PFSK-1 (cell line): ENCODE measurements around the gene SV2C.

Experiments
- FOXP2 ChIP-seq: optimal IDR thresholded peaks from 2 replicates; pipeline ENCODE3; 2011; ENCODE audit warnings: borderline replicate concordance, control low read depth, inconsistent platforms; ENCODE audit not compliant: insufficient read depth; ENCODE audit errors: extremely low read length, extremely low read depth
- POLR2AphosphoS5 ChIP-seq: IDR thresholded peaks from 2 replicates; pipeline ENCODE4 v1.6.1; 2012; ENCODE audit warnings: low read depth, mild to moderate bottlenecking, control low read depth, low read length, moderate library complexity
- REST ChIP-seq, 2 experiments: IDR thresholded peaks; 2 replicates each; pipeline versions ENCODE4 v1.6.1 to v1.8.0; 2011 to 2012; ENCODE audit warnings: low read depth in 2 of 2, low read length in 2 of 2, control low read depth in 1 of 2, inconsistent platforms in 1 of 2, mild to moderate bottlenecking in 1 of 2, moderate library complexity in 1 of 2; ENCODE audit not compliant: insufficient read depth in 1 of 2
- SIN3A ChIP-seq: IDR thresholded peaks from 2 replicates; pipeline ENCODE4 v1.6.1; 2012; ENCODE audit warnings: mild to moderate bottlenecking, low read length, moderate library complexity, borderline replicate concordance; ENCODE audit not compliant: insufficient read depth
- TAF1 ChIP-seq: IDR thresholded peaks from 2 replicates; pipeline ENCODE4 v1.6.1; 2012; ENCODE audit warnings: low read length, control low read depth, borderline replicate concordance; ENCODE audit not compliant: insufficient read depth

SV2C gene

DNA sequence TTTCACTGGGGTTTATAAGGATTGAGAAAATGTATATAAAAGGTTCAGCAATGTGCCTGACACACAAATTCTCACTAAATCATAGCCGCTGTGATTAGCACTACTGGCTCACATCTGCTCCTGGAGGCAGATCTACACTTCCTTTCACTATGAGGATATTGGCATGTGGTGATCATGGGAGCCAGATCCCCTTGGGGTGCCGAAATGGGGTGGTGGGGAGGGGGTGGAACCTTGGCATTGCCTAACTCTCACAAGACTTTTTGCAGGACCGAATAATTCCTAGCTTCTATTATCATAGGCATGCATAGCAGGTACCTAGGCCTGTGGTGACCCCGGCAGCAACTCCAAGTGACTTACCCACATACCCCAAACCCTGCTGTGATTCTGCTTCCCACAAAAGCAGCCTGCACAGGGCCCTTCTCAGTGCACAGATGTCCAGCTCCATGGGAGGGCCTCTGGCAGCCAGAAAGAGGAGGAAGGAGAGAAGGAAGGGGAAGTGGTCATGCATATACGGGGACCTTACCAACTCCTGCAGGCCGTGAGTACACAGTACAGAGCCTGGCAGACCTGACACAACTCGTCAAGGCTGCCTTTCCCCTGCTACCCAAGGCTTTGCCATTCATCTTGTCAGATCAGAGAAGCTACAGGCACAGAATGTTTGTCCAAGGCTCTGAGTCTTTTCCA lies 258.6 kb downstream of the SV2C start:
- TF ChIP-seq REST (IDR thresholded peaks at IDR 0.05; ENCODE audit: insufficient read depth in 1 of 2, low read depth in 2 of 2, low read length in 2 of 2) = no peak
- TF ChIP-seq POLR2AphosphoS5 = no peak
- no peak for TF ChIP-seq SIN3A
- no peak for TF ChIP-seq TAF1
- no peak for TF ChIP-seq FOXP2

DNA sequence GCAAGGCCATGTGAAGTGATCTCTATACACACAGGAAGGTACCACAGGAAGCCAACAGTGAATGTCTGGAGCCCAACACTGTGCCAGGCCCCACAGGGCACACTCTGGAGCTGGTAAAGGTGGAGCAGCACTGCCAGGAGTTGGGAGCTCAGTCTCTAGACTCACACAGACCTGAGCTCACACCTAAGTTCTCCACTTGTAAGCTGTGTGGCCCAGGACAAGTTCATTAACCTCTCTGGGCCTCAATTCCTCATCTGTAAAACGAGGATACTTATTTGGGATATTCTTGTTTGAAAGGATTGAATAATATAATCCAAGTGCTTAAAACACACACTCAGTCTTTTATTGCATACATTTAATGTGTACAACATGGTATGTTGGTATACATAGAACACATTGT lies 259.3 kb downstream of the SV2C start:
- TF ChIP-seq REST (IDR thresholded peaks at IDR 0.05; ENCODE audit: insufficient read depth in 1 of 2, low read depth in 2 of 2, low read length in 2 of 2) (no peak), FOXP2 (no peak), TAF1 (no peak), SIN3A (no peak), POLR2AphosphoS5 (no peak)

DNA sequence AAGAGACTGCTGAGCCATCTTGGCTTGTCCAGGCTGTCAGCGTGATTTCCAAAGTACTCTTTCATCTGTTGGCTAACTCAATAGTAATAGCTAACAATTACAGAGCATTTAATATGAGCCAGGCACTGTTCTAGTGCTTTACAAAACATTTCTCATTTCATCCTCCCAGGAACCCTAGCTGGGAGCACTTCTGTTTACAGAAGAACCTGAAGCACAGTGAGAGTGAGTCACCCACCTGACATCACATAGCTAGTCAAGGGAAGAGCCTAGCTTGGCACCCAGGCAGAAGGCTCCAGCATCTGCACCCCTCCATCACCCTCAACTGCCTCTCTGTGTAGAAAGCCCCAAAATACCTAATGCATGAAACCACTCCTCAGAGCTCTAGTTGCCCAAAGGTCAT lies 262.4 kb downstream of the SV2C start:
- TF ChIP-seq POLR2AphosphoS5 (no peak), FOXP2 (no peak), TAF1 (no peak), SIN3A (no peak), REST (IDR thresholded peaks at IDR 0.05; ENCODE audit: insufficient read depth in 1 of 2, low read depth in 2 of 2, low read length in 2 of 2) (no peak)

DNA sequence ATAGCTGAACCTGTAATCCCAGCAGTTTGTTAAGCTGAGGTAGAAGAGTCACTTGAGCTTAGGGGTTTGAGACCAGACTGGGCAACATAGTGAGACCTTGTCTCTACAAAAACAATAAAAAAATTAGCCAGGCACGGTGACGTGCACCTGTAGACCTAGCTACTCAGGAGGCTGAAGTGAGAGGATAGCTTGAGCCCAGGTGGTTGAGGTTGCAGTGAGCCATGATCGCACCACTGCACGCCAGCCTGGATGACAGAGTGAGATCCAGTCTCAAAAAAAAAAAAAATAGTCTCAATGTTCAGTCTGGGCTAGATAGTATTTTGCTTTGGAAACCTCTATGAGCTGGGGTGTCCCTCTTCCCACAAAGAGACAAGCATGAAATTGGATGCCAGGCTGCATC lies 268.0 kb downstream of the SV2C start:
- no peak for TF ChIP-seq TAF1
- TF ChIP-seq SIN3A = no peak
- TF ChIP-seq REST (IDR thresholded peaks at IDR 0.05; ENCODE audit: insufficient read depth in 1 of 2, low read depth in 2 of 2, low read length in 2 of 2) = no peak
- no peak for TF ChIP-seq POLR2AphosphoS5
- no peak for TF ChIP-seq FOXP2

- TF ChIP-seq POLR2AphosphoS5 = no peak
- no peak for TF ChIP-seq TAF1
- TF ChIP-seq REST (IDR thresholded peaks at IDR 0.05; ENCODE audit: insufficient read depth in 1 of 2, low read depth in 2 of 2, low read length in 2 of 2) = no peak
- TF ChIP-seq FOXP2 = no peak
- TF ChIP-seq SIN3A = no peak
These were observed 268.4 kb downstream of the SV2C start for GRCh38 chr5:76351577-76351976.
